ENCODE results near the gene IQGAP1. TPM values are rescaled to one million over a fixed set of nuclear protein-coding genes. Genes with fewer than 3 reads are reported as not detected.

The IQGAP1 gene
- total RNA-seq, 3 donors from 2014 or later (not counting 1 experiment from before 2014, with no cell fraction given), result 431 to 493 (median 446) TPM

GRCh38 chr15:90530250-90531051 lies 142.4 kb downstream of the IQGAP1 start:
- intact Hi-C loops (cut with micrococcal nuclease), result loop anchor here (2.0 to 5.0 kb wide), 2 partner anchors 32 to 67 kb away; no protein-coding TSS in a partner anchor
- H3K4me1 Mint-ChIP-seq, result peaks cover 48 to 50% of the 10 kb centered on the region in 2 donors
- peak; percentile 60 to 69 for DNase-seq

GRCh38 chr15:90531147-90531546 lies 143.1 kb downstream of the IQGAP1 start:
- peaks cover 55 to 57% of the 10 kb centered on the region in 2 donors for H3K4me1 Mint-ChIP-seq
- no peaks in the 10 kb centered on the region for H3K27me3 Mint-ChIP-seq (ENCODE audit: low read depth in 2 of 2)
- H3K4me3 ChIP-seq (ENCODE audit: low read length), result peak overlapping the region; percentile 56
- TF ChIP-seq CTCF (IDR thresholded peaks at IDR 0.05), result no peak
- WGBS (ENCODE audit: insufficient coverage), result 100% methylated on average over 1 of the region's 4 CpGs
- intact Hi-C loops (cut with micrococcal nuclease), result loop anchor here (2.0 to 5.0 kb wide), 2 partner anchors 32 to 66 kb away; no protein-coding TSS in a partner anchor
- H3K4me3 Mint-ChIP-seq, result peak overlapping the region; percentile 98
- H3K27ac ChIP-seq (ENCODE audit: low read length), result no peak overlapping the region
- H3K9me3 Mint-ChIP-seq, result no peaks in the 10 kb centered on the region
- H3K36me3 Mint-ChIP-seq, result no peaks in the 10 kb centered on the region
- H3K27ac Mint-ChIP-seq, result peak overlapping the region; percentile 87 to 93
- ATAC-seq (no peak), DNase-seq (no peak)
- peaks cover 19% of the 10 kb centered on the region for H3K4me1 ChIP-seq (ENCODE audit: control insufficient read depth, insufficient read depth, low read length)
- no peaks in the 10 kb centered on the region for H3K9me3 ChIP-seq (ENCODE audit: control insufficient read depth, insufficient read depth, low read length)
- H3K27me3 ChIP-seq (ENCODE audit: control insufficient read depth, insufficient read depth, low read length), result no peaks in the 10 kb centered on the region
- no peaks in the 10 kb centered on the region for H3K36me3 ChIP-seq (ENCODE audit: control insufficient read depth, insufficient read depth, low read length)

More at GRCh38 chr15:90530250-90531051, 142.4 kb downstream of the IQGAP1 start:
- Mint-ChIP-seq H3K4me3 (peak overlapping the region; percentile 98), H3K27me3 (ENCODE audit: low read depth in 2 of 2) (no peaks in the 10 kb centered on the region), H3K36me3 (no peaks in the 10 kb centered on the region), H3K27ac (peak overlapping the region; percentile 87 to 93), H3K9me3 (no peaks in the 10 kb centered on the region)
- no peaks in the 10 kb centered on the region for H3K9me3 ChIP-seq (ENCODE audit: control insufficient read depth, insufficient read depth, low read length)
- no peaks in the 10 kb centered on the region for H3K27me3 ChIP-seq (ENCODE audit: control insufficient read depth, insufficient read depth, low read length)
- H3K4me3 ChIP-seq (ENCODE audit: low read length), result peak overlapping the region; percentile 56
- TF ChIP-seq CTCF (IDR thresholded peaks at IDR 0.05), result no peak
- H3K4me1 ChIP-seq (ENCODE audit: control insufficient read depth, insufficient read depth, low read length), result peaks cover 19% of the 10 kb centered on the region
- H3K27ac ChIP-seq (ENCODE audit: low read length), result peak overlapping the region; percentile 61
- WGBS (ENCODE audit: insufficient coverage), result under 1% methylated on average over 76 of the region's 76 CpGs
- H3K36me3 ChIP-seq (ENCODE audit: control insufficient read depth, insufficient read depth, low read length), result no peaks in the 10 kb centered on the region
- ATAC-seq, result peak; percentile 55 to 73 (median 59)

- intact Hi-C loops (cut with micrococcal nuclease), result no loop called here
- H3K4me1 ChIP-seq (ENCODE audit: control insufficient read depth, insufficient read depth, low read length), result peaks cover 11% of the 10 kb centered on the region
- peak overlapping the region; percentile 16 to 23 for H3K27ac Mint-ChIP-seq
Observed at GRCh38 chr15:90535254-90535653, 147.2 kb downstream of the IQGAP1 start.

More at GRCh38 chr15:90535254-90535653, 147.2 kb downstream of the IQGAP1 start:
- TF ChIP-seq CTCF (IDR thresholded peaks at IDR 0.05), result no peak
- Histone ChIP-seq H3K36me3 (ENCODE audit: control insufficient read depth, insufficient read depth, low read length) (no peaks in the 10 kb centered on the region), H3K9me3 (ENCODE audit: control insufficient read depth, insufficient read depth, low read length) (no peaks in the 10 kb centered on the region), H3K4me3 (ENCODE audit: low read length) (no peak overlapping the region), H3K27me3 (ENCODE audit: control insufficient read depth, insufficient read depth, low read length) (no peaks in the 10 kb centered on the region), H3K27ac (ENCODE audit: low read length) (no peak overlapping the region)
- Mint-ChIP-seq H3K4me1 (peaks cover 76 to 91% of the 10 kb centered on the region in 2 donors), H3K36me3 (peaks cover 6% of the 10 kb centered on the region), H3K4me3 (no peak overlapping the region), H3K9me3 (no peaks in the 10 kb centered on the region), H3K27me3 (ENCODE audit: low read depth in 2 of 2) (no peaks in the 10 kb centered on the region)
- ATAC-seq (no peak), DNase-seq (no peak)
- 98% methylated on average over 5 of the region's 5 CpGs for WGBS (ENCODE audit: insufficient coverage)
